SHP77 (cell line): Measurements from ENCODE around the gene PLB1.

Experiments used
- DNase-seq, 2 experiments: peaks; one replicate each; lab custom pipeline; 2025; lab: John Stamatoyannopoulos, UW

PLB1 gene

GRCh38 chr2:28565720-28566295 lies 69.9 kb downstream of the PLB1 start:
- DNase-seq: no peak

GRCh38 chr2:28566521-28567041 lies 70.7 kb downstream of the PLB1 start:
- DNase-seq: peak; percentile 70 to 81

GRCh38 chr2:28567061-28567471 lies 71.2 kb downstream of the PLB1 start:
- no peak for DNase-seq

- no peak for DNase-seq
Measured at GRCh38 chr2:28568036-28568435, 72.2 kb downstream of the PLB1 start.

- DNase-seq: no peak
Measured at GRCh38 chr2:28568533-28568932, 72.7 kb downstream of the PLB1 start.

GRCh38 chr2:28570431-28570830 lies 74.6 kb downstream of the PLB1 start:
- DNase-seq: no peak

GRCh38 chr2:28576714-28577113 lies 80.9 kb downstream of the PLB1 start:
- DNase-seq: no peak

GRCh38 chr2:28577791-28578680 lies 82.2 kb downstream of the PLB1 start:
- DNase-seq: no peak

- DNase-seq: no peak
Measured at GRCh38 chr2:28578774-28579173, 82.9 kb downstream of the PLB1 start.

- no peak for DNase-seq
Measured at GRCh38 chr2:28579606-28580005, 83.7 kb downstream of the PLB1 start.

- DNase-seq: no peak
Measured at GRCh38 chr2:28580078-28580477, 84.2 kb downstream of the PLB1 start.

GRCh38 chr2:28581312-28581711 lies 85.5 kb downstream of the PLB1 start:
- no peak for DNase-seq

GRCh38 chr2:28582152-28582551 lies 86.3 kb downstream of the PLB1 start:
- no peak for DNase-seq

GRCh38 chr2:28582595-28582994 lies 86.7 kb downstream of the PLB1 start:
- no peak for DNase-seq

- peak; percentile 58 to 83 for DNase-seq
Measured at GRCh38 chr2:28583899-28584553, 88.2 kb downstream of the PLB1 start.

GRCh38 chr2:28586867-28587266 lies 91.0 kb downstream of the PLB1 start:
- DNase-seq: no peak

- no peak for DNase-seq
Measured at GRCh38 chr2:28587526-28588291, 91.8 kb downstream of the PLB1 start.

- DNase-seq: no peak
Measured at GRCh38 chr2:28588292-28588670, 92.4 kb downstream of the PLB1 start.

GRCh38 chr2:28589746-28590463 lies 94.0 kb downstream of the PLB1 start:
- no peak for DNase-seq

- DNase-seq: no peak
Measured at GRCh38 chr2:28590496-28591301, 94.8 kb downstream of the PLB1 start.
